ENCODE measurements around the gene ZNF787.

Gene ZNF787

DNA sequence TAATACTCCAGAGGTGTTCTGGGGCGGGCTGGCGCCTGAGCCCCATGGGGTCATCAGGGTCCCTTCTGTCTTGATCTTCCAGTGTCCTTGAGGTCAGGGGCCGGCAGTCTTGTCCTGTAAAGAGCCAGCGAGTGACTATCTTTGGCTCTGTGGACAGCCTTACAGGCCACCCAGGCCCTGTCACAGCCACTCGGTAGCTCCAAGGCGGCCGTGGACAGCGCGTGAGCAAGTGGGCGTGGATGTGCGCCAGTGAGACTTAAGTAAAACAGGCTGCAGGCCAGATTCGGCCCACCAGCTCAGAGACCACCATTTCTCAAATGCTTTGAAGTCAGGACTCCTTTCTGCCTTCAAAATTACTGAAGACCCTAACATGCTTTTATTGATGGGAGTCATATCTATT lies 23.7 kb upstream of the ZNF787 start:
- in situ Hi-C loops (cut with MboI; ENCODE audit: low sequenced_read_pairs): no loop called here

GRCh38 chr19:56144376-56144775 lies 23.3 kb upstream of the ZNF787 start:
- in situ Hi-C loops (cut with MboI; ENCODE audit: low sequenced_read_pairs): no loop called here

DNA sequence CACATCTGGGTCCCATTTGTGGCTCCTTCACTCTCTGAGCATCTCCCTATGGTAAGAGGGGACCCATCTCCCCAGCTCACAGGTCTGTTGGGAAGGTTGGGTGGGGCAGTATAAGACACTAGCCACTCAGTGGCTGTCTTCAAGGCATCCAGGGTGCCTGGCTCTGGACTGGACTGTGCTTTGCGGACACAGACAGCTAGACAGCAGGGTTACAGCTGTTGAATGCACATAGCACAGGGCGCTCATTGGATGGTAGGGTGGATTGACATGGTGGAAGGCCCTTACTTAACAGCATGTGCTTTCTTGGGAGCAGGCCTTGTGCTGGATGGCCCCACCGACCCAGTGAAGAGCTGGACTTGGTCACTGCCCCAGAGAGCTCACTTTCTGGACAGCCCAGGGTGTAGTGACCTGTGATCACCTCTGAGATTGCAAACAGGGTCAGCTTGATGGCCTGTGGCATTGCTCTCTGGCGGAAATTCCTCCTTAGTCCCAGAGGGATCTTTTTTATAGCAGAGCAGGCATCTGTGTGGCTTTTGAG lies 21.9 kb upstream of the ZNF787 start:
- in situ Hi-C loops (cut with MboI; ENCODE audit: low sequenced_read_pairs): no loop called here

DNA sequence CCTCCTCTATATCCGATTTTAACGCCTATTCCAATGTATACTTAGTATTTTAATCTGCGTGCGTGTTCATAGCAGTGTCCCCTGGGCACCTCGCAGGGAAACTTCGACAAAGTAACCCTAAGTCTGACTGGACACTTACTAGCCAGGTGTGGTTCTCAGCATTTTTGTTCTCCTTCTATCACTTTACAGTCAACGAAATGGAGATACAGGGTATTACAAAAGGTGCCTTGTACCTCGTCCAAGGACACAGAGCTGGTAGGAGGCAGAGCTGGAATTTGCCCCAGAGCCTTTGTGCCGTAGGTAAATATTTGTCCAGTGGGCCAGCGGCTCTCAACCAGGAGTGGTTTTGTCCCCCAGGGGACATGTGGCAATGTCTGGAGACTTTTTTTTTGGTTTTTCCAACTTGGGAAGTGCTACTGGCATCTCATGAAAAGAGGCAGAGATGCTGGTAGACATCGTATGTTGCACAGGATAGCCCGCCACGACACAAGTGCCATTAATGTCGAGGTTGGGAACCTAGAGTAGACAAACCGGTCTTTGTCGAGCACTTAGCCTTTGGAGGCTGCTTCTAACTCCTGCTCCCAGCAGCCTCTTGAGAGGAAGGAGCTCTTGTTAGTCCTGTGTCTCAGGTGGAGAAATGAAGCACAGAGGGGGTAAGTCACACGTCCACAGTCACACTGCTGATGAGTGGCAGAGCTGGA lies 21.1 kb upstream of the ZNF787 start:
- in situ Hi-C loops (cut with MboI; ENCODE audit: low sequenced_read_pairs): no loop called here

GRCh38 chr19:56141417-56141993 lies 20.4 kb upstream of the ZNF787 start:
- in situ Hi-C loops (cut with MboI; ENCODE audit: low sequenced_read_pairs): no loop called here

DNA sequence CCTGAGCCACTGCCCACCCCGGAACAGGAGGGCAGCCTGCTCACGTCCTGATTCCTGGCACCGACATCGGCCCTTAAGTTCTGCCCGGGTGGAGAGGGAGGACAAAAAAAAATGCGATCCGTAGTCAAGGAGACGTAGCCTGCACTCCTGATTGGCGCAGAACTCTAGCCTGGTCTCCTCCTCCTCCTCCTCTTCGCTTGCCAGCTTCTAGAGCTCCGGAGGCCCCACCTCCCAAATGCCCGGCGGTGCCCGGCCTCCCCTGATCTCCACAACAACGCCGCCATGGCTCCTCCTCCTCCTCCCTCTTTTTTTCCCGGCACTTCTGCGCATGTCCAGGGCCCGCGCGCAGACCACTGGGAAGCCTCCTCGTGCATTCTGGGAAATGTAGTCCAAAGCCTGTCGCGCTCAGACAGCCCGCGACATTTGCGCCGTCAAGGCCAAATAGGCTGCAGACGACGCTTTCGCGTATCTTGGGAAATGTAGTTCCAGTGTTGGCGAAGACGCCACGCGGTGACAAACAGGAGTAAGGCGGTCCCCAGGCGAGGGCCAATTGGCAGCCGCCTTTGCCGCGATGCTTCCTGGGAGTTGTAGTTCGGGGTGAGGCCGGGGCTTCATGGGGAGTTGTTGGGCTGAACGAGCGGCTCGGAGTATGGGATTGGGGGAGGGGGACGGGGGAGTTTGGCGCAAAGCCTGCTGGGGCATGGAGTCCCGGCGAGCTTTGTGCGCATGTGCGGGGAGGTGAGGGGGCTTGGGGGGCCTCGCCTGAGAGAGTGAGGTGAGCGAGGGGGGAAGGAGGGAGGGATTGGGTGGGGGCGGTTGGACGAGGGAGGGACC lies 19.7 kb upstream of the ZNF787 start, which contains the start of gene ZNF444:
Gene ZNF444 (plus strand): TSS at position 705 of the 834 bp plus-strand sequence. CDS start 5,625 bp downstream, outside the sequence.
- in situ Hi-C loops (cut with MboI; ENCODE audit: low sequenced_read_pairs): no loop called here

DNA sequence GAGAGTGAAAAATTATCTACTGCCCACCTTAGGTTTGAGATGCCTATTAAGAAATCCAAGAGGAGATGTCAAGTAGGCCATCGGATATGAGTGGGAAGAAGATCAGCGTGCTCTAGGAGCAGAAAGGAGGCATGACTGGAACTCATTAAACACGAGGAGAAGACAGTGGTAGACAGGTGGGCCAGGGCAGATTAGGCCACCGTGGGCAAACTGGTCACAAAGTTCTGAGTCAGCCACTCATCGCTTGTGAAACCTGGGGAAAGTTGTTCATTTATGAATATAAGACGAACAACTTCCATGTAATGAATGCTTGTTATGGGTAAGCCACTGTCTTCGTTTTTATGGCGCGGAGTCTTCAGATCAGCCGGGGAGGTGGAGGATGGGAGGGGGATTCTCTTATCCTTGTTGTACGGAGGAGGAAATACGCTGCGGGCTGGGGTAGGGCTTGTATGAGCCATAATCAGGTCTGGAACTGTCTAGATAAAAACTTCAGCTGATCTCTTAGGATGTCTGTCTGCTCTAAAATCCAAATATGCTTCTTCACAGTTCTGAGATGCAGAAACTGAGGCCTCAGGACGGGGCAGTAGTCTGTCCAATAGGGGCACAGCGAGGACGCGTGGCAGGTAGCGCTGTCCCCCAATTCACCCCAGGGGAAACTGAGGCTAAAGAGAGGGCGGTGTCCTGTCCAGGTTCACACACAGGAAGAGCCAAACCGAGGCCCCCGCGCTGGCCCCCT lies 18.9 kb upstream of the ZNF787 start:
- in situ Hi-C loops (cut with MboI; ENCODE audit: low sequenced_read_pairs): no loop called here

GRCh38 chr19:56138069-56138468 lies 17.0 kb upstream of the ZNF787 start:
- in situ Hi-C loops (cut with MboI; ENCODE audit: low sequenced_read_pairs): no loop called here

GRCh38 chr19:56137405-56137804 lies 16.3 kb upstream of the ZNF787 start:
- in situ Hi-C loops (cut with MboI; ENCODE audit: low sequenced_read_pairs): no loop called here

GRCh38 chr19:56136362-56136761 lies 15.3 kb upstream of the ZNF787 start:
- in situ Hi-C loops (cut with MboI; ENCODE audit: low sequenced_read_pairs): no loop called here

- in situ Hi-C loops (cut with MboI; ENCODE audit: low sequenced_read_pairs): no loop called here
Measured at GRCh38 chr19:56134654-56134921, 13.5 kb upstream of the ZNF787 start.

DNA sequence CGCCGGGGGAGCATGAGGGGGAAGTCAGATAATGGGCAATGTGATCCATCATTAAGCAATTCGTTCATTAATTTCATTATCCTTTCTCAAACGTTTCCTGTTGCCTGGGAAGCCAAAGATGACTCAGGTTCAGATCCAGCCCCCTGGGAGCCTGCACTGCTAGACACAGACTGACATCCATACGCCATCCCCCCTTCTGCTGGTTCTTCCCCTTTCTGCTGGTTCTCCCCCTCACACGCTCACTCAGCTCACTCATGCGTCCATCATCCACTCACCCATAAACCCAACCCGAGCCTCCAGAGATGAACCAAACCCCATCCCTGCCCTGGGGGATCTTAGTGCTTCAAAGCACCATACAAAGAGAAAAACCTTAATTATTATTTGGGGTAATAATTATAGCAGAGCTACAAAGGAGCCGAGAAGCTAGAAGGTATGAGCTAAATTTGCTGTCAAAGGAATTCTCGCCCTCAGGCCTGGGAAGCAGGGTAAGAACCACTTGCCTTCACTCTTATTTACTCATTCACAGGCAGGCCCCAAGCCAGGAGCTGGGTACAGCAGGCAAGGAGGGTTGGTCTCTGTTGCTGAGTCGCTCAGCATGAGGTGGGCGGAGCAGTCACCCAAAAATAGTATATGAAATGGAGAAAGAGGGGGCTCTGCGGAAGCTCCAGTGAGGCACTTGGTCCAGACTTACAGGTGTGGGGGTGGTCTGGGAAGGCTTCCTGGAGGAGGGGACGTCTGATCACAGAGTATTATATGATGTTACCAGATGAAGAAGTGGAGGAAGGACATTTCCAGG lies 13.0 kb upstream of the ZNF787 start:
- in situ Hi-C loops (cut with MboI; ENCODE audit: low sequenced_read_pairs): no loop called here

DNA sequence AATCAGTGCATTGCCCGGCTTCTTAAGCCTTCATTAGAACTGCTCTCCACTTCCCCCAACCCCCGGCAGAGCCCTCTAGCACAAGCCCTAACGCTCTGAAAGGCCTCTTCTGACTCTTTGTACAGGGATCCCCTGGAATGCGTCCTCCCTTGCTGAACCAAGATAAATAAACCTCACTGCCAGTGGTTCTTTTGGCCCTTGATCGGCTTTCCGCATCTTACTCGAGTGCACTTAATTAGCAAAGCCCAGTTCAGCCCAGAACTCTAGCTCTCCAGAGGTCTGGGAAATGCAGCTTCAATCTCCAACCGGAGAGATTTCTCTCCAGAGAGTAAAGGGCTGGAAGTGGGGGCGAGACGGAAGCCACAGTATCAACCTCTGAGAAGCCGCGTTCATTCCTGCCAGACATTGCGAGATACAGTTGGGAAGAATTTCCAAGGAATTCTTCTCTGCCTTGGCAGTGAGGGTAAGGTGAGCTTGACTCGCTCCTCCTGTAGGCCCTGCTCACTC lies 11.3 kb upstream of the ZNF787 start:
- in situ Hi-C loops (cut with MboI; ENCODE audit: low sequenced_read_pairs): no loop called here

- in situ Hi-C loops (cut with MboI; ENCODE audit: low sequenced_read_pairs): no loop called here
Measured at GRCh38 chr19:56131651-56132050, 10.6 kb upstream of the ZNF787 start.

DNA sequence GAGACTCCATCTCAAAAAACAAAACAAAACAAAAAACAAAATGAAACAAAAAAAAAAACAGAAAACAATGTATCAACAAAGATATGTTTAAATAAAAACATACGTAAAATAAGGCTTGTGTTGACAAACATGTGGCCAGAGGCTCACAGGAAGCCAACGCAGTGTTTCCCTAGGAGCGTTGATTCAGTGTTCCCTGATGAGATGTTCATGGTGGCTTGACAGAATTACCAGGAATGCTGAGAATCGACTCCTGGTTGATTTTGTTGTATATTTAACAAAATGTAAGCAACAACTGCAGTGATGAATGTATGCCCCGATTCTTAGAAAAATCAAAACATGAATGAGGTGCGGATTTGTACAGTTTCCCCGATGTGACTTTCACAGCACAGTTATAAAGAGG lies 8.9 kb upstream of the ZNF787 start:
- in situ Hi-C loops (cut with MboI; ENCODE audit: low sequenced_read_pairs): no loop called here

GRCh38 chr19:56126983-56127780 lies 6.1 kb upstream of the ZNF787 start:
- in situ Hi-C loops (cut with MboI; ENCODE audit: low sequenced_read_pairs): no loop called here

DNA sequence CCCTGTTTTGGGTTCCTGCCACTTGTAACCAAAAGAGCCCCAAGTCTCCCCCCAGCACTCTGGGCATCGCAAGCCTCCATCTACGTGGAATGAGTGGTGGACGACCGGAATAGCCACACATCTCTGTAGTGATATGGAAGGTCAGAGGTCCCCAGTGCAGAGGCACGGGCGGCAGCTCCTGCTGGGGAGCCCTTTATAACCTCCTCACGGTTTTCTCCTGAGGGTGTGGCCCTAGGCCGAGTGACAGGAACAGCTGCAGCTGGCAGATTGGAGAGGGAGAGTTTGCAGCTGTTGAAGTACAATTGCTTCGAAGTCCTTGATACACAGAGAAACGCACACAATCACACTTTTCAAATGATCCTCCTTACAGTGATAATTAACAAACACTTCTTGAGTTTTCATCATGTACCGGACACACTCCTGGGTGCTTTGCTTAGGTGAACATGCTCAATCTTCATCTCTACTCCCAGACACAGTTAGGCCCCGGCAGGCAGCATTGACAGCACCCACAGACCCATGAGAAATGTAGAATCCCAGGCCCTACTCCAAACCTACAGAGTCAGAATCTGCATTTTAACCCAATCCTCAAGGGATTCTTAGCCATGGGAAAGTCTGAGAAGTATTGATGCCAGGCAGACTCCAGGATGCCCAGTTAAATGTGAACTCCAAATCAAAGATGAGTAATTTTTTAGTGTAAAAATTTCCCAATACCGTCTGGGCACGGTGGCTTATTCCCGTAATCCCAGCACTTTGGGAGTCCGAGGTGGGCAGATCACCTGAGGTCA lies 4.9 kb upstream of the ZNF787 start:
- in situ Hi-C loops (cut with MboI; ENCODE audit: low sequenced_read_pairs): no loop called here

DNA sequence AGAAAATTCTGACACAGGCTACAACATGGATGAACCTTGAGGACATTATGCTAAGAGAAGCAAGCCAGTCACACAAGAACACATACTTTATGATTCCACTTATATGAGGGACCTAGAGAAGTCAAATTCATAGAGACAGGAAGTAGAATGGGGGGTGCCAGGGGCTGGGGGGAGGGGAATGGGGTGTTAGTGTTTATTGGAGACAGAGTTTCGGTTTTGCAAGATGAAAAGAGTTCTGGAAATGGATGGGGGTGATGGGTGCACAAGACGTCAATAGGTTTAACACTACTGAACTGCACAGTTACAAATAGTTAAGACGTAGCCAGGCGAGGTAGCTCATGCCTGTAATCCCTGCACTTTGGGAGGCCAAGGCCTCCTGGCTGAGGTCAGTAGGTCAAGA lies 3.5 kb upstream of the ZNF787 start:
- in situ Hi-C loops (cut with MboI; ENCODE audit: low sequenced_read_pairs): no loop called here
